Transverse colon (tissue), 3 donors: ENCODE results near the gene EFCAB10.

Experiments
- CTCF ChIP-seq, 5 experiments: fragments of 200-600 bp in 3 of 5; fragments of 450-650 bp in 2 of 5; sonication (generic) in 3 of 5; IDR thresholded peaks; 1 replicate in 2 of 5; 2 replicates in 3 of 5; pipeline ENCODE4 v1.5.1; 2016 to 2017; ENCODE audit warnings: antibody characterized with exemption in 5 of 5, inconsistent platforms in 3 of 5, mild to moderate bottlenecking in 2 of 5, moderate library complexity in 1 of 5
- EP300 ChIP-seq: sonication (generic); formaldehyde crosslinking; IDR thresholded peaks from one replicate; pipeline ENCODE4 v1.6.1; 2017; ENCODE audit warnings: antibody characterized with exemption, low read depth
- POLR2A ChIP-seq: fragments of 450-650 bp; IDR thresholded peaks from one replicate; pipeline ENCODE4 v1.6.1; 2016; ENCODE audit warnings: antibody characterized with exemption, mild to moderate bottlenecking, moderate library complexity

- TF ChIP-seq CTCF (IDR thresholded peaks at IDR 0.05) (no peak), POLR2A (no peak), EP300 (no peak)
These were observed 1.1 kb downstream of the EFCAB10 start for GRCh38 chr7:105580022-105580740.
